Endodermal cell (in vitro differentiated cells): ENCODE data around the gene THADA. TPM values are rescaled to one million over a fixed set of nuclear protein-coding genes. Genes with fewer than 3 reads are reported as not detected.

Experiments
- DNase-seq: peaks from one replicate; pipeline ENCODE4 v3.0.0-alpha.2; 2017
- H3K27ac ChIP-seq: 2 replicates; pipeline ENCODE4 v1.5.1; 2013; ENCODE audit warnings: mild to moderate bottlenecking, low read depth, low read length, moderate library complexity
- H3K27me3 ChIP-seq: 2 replicates; pipeline ENCODE4 v1.6.1; 2013; ENCODE audit warnings: mild to moderate bottlenecking, low read length, moderate library complexity; ENCODE audit not compliant: insufficient read depth, control insufficient read depth, poor library complexity, severe bottlenecking
- H3K36me3 ChIP-seq: 2 replicates; pipeline ENCODE4 v1.7.0; 2013; ENCODE audit warnings: mild to moderate bottlenecking, low read length, moderate library complexity; ENCODE audit not compliant: control insufficient read depth, insufficient read depth
- H3K4me1 ChIP-seq: one replicate; pipeline ENCODE4 v1.7.0; 2013; ENCODE audit warnings: low read length; ENCODE audit not compliant: control insufficient read depth, insufficient read depth
- H3K4me3 ChIP-seq: 2 replicates; pipeline ENCODE4 v1.5.1; 2013; ENCODE audit warnings: mild to moderate bottlenecking, low read length, moderate library complexity
- H3K9ac ChIP-seq: 2 replicates; pipeline ENCODE4 v1.6.1; 2013; ENCODE audit warnings: mild to moderate bottlenecking, low read length, moderate library complexity; ENCODE audit not compliant: poor library complexity, severe bottlenecking; ENCODE audit errors: extremely low read depth
- H3K9me3 ChIP-seq: 2 replicates; pipeline ENCODE4 v1.6.1; 2013; ENCODE audit warnings: mild to moderate bottlenecking, low read length, moderate library complexity; ENCODE audit not compliant: control insufficient read depth
- H3K27ac Mint-ChIP-seq: 2 replicates; pipeline ENCODE4 v1.8.0; 2020; ENCODE audit warnings: mixed read lengths
- H3K27me3 Mint-ChIP-seq: 2 replicates; pipeline ENCODE4 v1.8.0; 2021; ENCODE audit warnings: mild to moderate bottlenecking, mixed read lengths; ENCODE audit not compliant: insufficient read depth
- H3K36me3 Mint-ChIP-seq: 2 replicates; pipeline ENCODE4 v1.8.0; 2020; ENCODE audit warnings: low read depth, mixed read lengths
- H3K4me1 Mint-ChIP-seq: 2 replicates; pipeline ENCODE4 v1.8.0; 2020; ENCODE audit warnings: mixed read lengths
- H3K4me3 Mint-ChIP-seq: 2 replicates; pipeline ENCODE4 v1.8.0; 2020; ENCODE audit warnings: mild to moderate bottlenecking, moderate library complexity, mixed read lengths
- H3K9me3 Mint-ChIP-seq: 2 replicates; pipeline ENCODE4 v1.8.0; 2020; ENCODE audit warnings: mild to moderate bottlenecking, mixed read lengths
- WGBS, 2 experiments: methylation state at CpG; one replicate each; pipeline versions ENCODE4 v1.1.5 to v1.1.7; 2013; ENCODE audit warnings: missing lambda C conversion rate in 2 of 2, mixed read lengths in 1 of 2; ENCODE audit not compliant: insufficient coverage in 1 of 2, insufficient read length in 1 of 2; 5-methylcytosine and 5-hydroxymethylcytosine counted together
- total RNA-seq, 2 donors: library from RNA; stranded (reverse); fragmentation: NEBNext Ultra II Directional in 1 of 2; extraction: Animal tissue kit (Norgen Biotek cat#: 25700) in 1 of 2; gene quantifications; 2 replicates in 1 of 2; 3 replicates in 1 of 2; pipeline ENCODE4 v1.2.1, GENCODE V29; 2021
- TF ChIP-seq, protein P1 (sequence below): fragments of 200-600 bp; sonication (generic); conservative IDR thresholded peaks from 2 replicates; pipeline ENCODE4 v1.5.0; 2021; ENCODE audit warnings: antibody characterized with exemption, mild to moderate bottlenecking

Gene THADA
- total RNA-seq, 2 donors from 2014 or later = 32.8 to 35.0 TPM

DNA sequence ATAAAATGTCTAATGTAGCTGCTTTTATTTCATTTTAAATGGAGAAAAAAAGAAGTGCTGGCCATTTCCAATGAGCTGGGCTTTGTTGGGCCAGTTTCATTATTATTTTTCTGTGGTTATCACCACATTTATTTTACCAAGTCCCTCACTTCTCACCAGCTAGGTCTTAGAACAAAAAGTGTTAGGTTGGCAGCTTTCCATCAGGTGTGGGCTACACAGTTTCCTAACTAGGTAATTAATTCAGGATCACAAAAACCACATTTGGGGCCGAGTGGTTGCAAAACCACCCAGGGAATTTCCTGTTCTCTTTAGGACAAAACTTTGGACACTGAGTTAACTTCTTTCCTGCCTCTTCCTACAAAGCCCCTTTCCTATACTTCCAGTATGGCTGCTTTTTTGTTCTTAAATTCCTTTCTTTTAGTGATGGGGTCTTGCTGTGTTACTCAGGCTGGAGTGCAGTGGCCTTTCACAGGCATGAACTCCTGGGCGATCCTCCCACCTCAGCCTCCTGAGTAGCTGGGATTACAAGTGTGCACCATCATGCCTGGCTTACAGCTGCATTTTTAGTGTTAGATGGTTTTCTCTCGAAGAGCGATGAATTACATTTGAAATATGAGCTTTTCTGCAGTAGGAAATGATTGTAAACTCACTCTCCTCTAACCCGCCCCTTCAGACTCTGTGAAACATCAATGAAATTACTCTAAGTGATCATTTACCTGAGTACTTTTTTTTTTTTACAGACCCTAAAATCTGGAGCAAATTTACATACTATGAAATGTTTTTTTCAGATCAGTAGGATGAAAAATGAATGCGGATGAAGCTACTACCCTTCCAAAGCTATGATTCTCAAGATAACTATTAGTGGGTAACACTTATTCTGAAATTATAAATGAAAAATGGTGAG is 366.8 kb downstream of the THADA start:
- no peaks in the 10 kb centered on the region for H3K9me3 ChIP-seq
- H3K27me3 ChIP-seq = no peaks in the 10 kb centered on the region
- Mint-ChIP-seq H3K9me3 (no peaks in the 10 kb centered on the region), H3K4me1 (peaks cover 21% of the 10 kb centered on the region), H3K36me3 (peaks cover 15% of the 10 kb centered on the region), H3K4me3 (no peak overlapping the region), H3K27ac (no peak overlapping the region), H3K27me3 (no peaks in the 10 kb centered on the region)
- peaks cover 12% of the 10 kb centered on the region for H3K4me1 ChIP-seq
- H3K9ac ChIP-seq = no peak overlapping the region
- no peak overlapping the region for H3K4me3 ChIP-seq
- no peak for DNase-seq
- TF ChIP-seq, protein P1, sequence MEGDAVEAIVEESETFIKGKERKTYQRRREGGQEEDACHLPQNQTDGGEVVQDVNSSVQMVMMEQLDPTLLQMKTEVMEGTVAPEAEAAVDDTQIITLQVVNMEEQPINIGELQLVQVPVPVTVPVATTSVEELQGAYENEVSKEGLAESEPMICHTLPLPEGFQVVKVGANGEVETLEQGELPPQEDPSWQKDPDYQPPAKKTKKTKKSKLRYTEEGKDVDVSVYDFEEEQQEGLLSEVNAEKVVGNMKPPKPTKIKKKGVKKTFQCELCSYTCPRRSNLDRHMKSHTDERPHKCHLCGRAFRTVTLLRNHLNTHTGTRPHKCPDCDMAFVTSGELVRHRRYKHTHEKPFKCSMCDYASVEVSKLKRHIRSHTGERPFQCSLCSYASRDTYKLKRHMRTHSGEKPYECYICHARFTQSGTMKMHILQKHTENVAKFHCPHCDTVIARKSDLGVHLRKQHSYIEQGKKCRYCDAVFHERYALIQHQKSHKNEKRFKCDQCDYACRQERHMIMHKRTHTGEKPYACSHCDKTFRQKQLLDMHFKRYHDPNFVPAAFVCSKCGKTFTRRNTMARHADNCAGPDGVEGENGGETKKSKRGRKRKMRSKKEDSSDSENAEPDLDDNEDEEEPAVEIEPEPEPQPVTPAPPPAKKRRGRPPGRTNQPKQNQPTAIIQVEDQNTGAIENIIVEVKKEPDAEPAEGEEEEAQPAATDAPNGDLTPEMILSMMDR = no peak
- 73 to 79% methylated on average over 5 to 6 of the region's 6 CpGs for WGBS, 2 experiments
- H3K36me3 ChIP-seq = peaks cover 4% of the 10 kb centered on the region
- H3K27ac ChIP-seq = no peak overlapping the region

DNA sequence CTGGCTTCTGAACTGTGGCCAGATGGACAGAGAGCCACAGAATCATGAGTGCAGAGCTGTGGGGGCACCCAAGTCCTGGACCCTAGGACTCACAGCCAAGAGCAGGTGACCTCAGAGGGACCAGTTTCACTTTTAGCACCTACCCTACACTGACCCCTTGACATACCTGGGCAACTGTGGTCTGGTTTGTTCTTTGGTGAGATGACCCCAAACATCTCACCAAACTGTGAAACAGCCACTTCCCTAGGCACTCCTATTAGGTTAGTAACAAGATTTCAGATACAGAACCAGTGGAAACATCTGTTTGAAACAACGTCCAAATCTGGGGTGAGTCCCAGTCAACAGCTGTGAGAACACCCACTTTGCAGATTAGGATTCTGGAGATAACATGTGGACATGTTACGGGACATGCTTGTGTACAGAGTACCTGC is 367.5 kb downstream of the THADA start:
- no peaks in the 10 kb centered on the region for H3K9me3 ChIP-seq
- peaks cover 11% of the 10 kb centered on the region for H3K36me3 ChIP-seq
- H3K27me3 ChIP-seq = no peaks in the 10 kb centered on the region
- no peak for DNase-seq
- no peak overlapping the region for H3K27ac Mint-ChIP-seq
- no peaks in the 10 kb centered on the region for H3K9me3 Mint-ChIP-seq
- no peak overlapping the region for H3K27ac ChIP-seq
- TF ChIP-seq, protein P1 = no peak
- H3K4me1 ChIP-seq = peaks cover 12% of the 10 kb centered on the region
- H3K4me1 Mint-ChIP-seq = peaks cover 25% of the 10 kb centered on the region
- H3K27me3 Mint-ChIP-seq = no peaks in the 10 kb centered on the region
- H3K4me3 Mint-ChIP-seq = peak overlapping the region; percentile 87
- peaks cover 21% of the 10 kb centered on the region for H3K36me3 Mint-ChIP-seq
- WGBS, 2 experiments = 73 to 92% methylated on average over 2 of the region's 2 CpGs
- no peak overlapping the region for H3K9ac ChIP-seq
- no peak overlapping the region for H3K4me3 ChIP-seq

DNA sequence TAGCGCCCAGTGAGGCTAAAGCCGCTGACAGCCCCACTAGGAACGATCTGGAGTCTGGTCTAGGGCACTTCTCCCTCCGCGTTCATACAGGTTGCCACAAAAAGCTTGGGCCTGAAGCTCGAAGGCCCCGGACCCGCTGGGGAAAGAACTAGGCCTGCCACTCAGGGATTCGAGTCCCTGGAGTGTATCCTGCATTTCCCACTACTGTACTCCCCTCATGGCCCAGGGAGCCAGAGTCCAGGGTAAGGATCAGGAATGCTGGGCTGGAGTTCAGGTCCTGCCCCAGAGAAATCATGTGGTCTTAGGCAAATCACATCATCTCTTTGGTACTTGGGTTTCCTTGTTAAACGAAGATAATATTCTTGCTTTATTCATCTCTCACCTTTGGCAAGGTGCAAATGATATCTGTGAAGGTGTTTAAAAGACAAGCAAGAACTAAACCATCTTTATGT is 368.0 kb downstream of the THADA start:
- 17 to 26% methylated on average over 10 of the region's 10 CpGs for WGBS, 2 experiments
- Histone ChIP-seq H3K36me3 (peaks cover 14% of the 10 kb centered on the region), H3K9ac (peak overlapping the region; percentile 75), H3K9me3 (no peaks in the 10 kb centered on the region), H3K27me3 (no peaks in the 10 kb centered on the region), H3K27ac (no peak overlapping the region), H3K4me3 (peak overlapping the region; percentile 85), H3K4me1 (peaks cover 13% of the 10 kb centered on the region)
- TF ChIP-seq, protein P1 = no peak
- Mint-ChIP-seq H3K27ac (peak overlapping the region; percentile 72), H3K4me3 (peak overlapping the region; percentile 87), H3K36me3 (peaks cover 23% of the 10 kb centered on the region), H3K27me3 (no peaks in the 10 kb centered on the region), H3K4me1 (peaks cover 27% of the 10 kb centered on the region), H3K9me3 (no peaks in the 10 kb centered on the region)
- no peak for DNase-seq
